GM12801 (cell line): ENCODE measurements around the gene TAX1BP1.

ENCODE experiments used
- TF ChIP-seq, protein P1 (sequence below): IDR thresholded peaks from one replicate; pipeline ENCODE4 v1.5.1; 2011; ENCODE audit warnings: control low read depth; ENCODE audit not compliant: insufficient read length; ENCODE audit errors: extremely low read depth

TAX1BP1 gene

DNA sequence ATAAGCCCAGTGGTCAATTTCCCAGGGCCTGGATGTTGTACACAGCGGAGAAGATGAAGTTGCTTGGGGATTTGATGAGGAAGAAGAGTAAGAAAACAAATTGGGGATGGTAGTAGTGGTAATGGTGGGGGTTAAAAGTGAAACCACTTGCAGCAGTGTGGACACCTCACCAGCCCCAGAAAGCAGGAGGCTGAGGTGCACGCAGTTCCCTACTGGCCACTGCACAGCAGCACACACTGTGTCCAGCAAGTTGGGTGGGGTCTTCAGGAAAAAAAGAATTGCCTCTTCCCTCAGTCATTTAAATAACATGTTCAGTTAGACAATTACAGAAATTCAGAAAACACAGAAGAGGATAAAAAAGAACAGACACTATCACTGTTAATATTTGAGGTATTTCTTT, 96.6 kb downstream of the TAX1BP1 start:
- TF ChIP-seq, protein P1, sequence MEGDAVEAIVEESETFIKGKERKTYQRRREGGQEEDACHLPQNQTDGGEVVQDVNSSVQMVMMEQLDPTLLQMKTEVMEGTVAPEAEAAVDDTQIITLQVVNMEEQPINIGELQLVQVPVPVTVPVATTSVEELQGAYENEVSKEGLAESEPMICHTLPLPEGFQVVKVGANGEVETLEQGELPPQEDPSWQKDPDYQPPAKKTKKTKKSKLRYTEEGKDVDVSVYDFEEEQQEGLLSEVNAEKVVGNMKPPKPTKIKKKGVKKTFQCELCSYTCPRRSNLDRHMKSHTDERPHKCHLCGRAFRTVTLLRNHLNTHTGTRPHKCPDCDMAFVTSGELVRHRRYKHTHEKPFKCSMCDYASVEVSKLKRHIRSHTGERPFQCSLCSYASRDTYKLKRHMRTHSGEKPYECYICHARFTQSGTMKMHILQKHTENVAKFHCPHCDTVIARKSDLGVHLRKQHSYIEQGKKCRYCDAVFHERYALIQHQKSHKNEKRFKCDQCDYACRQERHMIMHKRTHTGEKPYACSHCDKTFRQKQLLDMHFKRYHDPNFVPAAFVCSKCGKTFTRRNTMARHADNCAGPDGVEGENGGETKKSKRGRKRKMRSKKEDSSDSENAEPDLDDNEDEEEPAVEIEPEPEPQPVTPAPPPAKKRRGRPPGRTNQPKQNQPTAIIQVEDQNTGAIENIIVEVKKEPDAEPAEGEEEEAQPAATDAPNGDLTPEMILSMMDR: no peak

DNA sequence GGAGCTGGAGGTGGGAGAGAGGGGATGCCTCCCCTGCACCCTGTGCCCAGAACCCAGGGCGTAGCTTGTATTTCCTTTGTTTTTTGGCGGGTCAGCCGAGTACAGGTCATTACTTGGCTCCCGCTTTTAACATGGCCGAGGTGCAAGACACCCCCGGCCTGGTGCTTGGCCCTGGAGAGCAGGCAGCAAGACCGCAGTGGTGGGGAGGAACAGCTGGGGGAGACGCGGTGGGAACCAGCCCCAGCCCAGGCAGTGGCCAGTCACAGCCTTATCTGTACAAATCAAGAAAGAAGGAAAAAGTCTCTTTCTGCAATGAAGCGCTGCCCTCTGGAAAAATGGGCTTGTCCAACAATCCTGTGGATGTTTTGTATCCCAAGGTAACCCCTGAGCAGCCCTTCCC, 99.1 kb downstream of the TAX1BP1 start:
- TF ChIP-seq, protein P1: no peak

DNA sequence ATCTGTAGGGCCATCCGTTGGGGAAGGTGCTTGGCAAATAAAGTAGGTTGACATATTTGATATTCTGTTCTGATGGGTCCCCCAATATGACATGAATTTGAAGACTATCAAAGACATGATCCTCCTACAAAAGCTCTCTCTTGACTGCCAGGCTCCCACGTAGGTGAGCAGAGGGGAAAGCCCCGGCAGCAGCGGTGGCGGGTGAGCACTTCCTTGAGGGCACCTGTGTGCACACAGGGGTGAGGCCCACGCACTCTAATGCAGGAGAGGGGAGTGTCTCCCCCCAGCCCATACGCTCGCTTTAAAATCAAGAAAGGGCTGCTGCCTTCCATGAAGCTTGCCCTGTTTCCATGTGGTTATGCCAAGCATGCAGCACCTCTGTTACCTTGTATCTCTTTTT, 100.4 kb downstream of the TAX1BP1 start:
- TF ChIP-seq, protein P1: no peak

DNA sequence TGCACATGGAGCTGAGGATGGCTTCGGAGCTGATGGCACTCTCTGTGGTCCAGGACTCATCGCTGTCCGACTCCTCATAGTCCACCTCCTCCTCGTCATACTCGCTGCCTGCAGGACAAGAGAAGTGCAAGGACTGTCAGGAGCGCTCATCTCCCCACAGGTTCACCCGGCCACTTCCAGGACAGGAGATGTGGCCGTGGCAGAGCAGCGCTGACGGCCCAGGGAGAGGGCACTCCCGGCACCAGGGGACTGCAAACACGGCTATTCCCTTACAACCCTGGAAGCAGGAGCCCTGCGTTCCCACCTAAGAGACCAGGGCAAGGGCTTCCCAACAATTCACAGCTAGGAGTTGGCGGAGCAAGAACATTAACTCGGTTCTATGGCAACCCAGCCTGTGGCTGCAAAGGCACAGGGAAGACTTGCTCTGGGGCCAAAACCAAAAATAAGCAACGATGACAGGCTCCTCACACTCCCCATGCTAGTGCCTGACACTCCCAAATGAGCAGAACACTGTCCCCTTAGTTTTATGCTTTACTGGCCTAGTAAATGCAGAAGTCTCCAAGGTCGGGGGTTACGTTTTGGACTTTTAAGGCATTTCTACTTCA, 100.9 kb downstream of the TAX1BP1 start:
- TF ChIP-seq, protein P1: no peak

DNA sequence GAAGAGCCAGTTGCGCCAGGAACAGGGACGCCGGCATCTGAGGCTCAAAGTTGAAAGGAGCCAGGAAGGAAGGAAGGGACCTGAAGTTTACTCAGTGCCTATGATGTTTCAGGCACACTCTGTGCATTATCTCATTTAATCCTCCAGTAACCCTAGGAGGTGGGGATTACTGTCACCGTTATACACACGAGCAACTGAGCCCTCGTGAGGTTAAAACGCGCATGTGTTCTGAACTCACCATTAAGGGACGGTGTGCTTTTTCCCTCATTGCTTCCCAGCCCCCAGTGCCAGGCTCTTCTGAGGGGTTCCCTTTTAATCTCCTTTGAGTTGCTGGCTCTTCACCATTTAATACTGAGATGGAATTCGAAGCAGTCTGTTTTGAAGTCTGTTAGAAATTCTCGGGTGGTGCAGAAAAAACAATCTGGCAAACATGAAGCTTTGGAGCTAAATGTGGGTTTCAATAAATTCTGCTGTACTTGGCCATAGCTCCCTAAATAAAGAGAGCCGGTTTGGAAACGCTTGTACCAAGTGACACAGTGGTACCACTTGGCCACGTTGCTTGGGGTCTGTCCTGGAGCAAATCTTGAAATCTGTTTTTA, 102.2 kb downstream of the TAX1BP1 start:
- TF ChIP-seq, protein P1: no peak

DNA sequence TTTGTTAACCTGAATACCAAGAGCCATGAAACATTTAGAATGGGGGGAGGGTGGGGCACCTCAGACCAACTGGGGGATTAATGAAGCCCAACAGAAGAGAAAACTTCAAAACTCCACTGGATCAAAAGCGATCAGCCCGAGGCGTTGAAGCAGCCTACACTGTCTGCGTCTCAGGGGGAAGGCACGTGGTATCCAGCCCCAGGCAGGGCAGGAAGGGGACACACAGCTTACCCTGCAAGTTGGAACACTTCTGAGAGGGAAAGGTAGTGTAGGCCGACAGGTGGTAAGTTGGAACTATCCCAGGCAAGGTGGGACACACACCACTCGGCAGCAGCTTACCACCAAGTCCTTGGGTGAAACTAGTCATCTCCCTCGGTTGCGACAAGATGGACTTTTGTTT, 102.9 kb downstream of the TAX1BP1 start:
- TF ChIP-seq, protein P1: no peak

DNA sequence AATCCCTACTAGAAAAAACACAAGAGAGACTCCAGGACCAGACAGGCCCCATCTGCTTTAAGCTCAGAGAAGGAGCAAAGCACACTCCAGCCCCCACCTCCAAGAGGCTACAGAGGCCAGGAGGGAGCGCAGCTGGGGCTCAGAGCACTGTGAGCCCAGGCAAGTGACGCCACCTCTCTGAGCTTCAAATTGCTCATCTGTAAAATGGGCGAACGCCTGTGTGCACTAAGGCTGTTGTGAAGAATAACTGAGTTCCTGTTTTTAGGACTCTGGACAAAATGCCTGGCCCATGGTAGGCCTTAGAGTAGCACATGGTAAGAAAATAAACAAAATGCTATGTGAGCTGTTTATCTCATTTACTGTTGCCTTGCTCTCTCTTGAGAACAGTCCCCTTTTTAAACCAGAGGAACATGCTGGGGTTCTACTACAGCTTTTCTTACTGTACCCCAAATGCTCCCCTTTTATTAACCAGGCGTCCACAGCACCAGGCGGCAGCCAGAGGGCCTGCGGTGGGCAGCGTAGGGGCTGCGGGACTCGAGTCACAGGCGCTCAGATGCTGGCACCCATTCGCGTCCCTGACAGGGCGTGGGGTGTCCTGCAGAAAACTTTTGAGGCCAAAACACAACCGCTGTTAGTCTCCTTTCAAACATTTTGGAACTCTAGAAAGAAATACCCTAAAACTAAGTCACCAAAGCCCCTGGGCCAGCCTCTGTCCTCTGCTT, 103.8 kb downstream of the TAX1BP1 start:
- TF ChIP-seq, protein P1: no peak
